Endothelial cell of umbilical vein (primary cell): ENCODE data around the gene SULT1E1. TPM values are rescaled to one million over a fixed set of nuclear protein-coding genes. Genes with fewer than 3 reads are reported as not detected.

Source experiments
- BruUV-seq: library from RNA; stranded (reverse); fragments of 400-500 nt; replicated peaks from 2 replicates; lab custom pipeline; 2021; lab: Mats Ljungman, UMichigan
- CTCF ChIA-PET: fragments of 300-600, 350-600 bp; sonication (Branson Sonifier 250); formaldehyde crosslinking; loops from one replicate; lab custom pipeline; 2021; ENCODE audit warnings: antibody characterized with exemption, inconsistent platforms; lab: Charles Lee
- POLR2A ChIA-PET: fragments of 300-600, 350-600 bp; sonication (Branson Sonifier 250); formaldehyde crosslinking; loops from one replicate; lab custom pipeline; 2021; ENCODE audit warnings: antibody characterized with exemption, inconsistent platforms; lab: Charles Lee
- DNase-seq: peaks from one replicate; pipeline ENCODE4 v3.0.0-alpha.2; 2011; ENCODE audit warnings: low read depth, low spot score
- FAIRE-seq: peaks from 2 replicates; lab custom pipeline; 2011; peaks lifted over from hg19 to GRCh38; lab: Jason Lieb, UNC
- H2AFZ ChIP-seq: 2 replicates; pipeline ENCODE4 v1.6.0; 2012; ENCODE audit warnings: low read depth, low read length, control low read depth, inconsistent platforms
- H3K27ac ChIP-seq: 2 replicates; pipeline ENCODE4 v1.5.1; 2011; ENCODE audit warnings: low read depth, mild to moderate bottlenecking, control low read depth, low read length, moderate library complexity; ENCODE audit not compliant: insufficient read depth
- H3K27me3 ChIP-seq, 2 experiments: 2 replicates each; pipeline versions ENCODE4 v1.6.0 to v1.6.1; 2011; ENCODE audit warnings: low read length in 2 of 2, mixed read lengths in 1 of 2; ENCODE audit not compliant: control insufficient read depth in 2 of 2, insufficient read depth in 2 of 2
- H3K36me3 ChIP-seq, 2 experiments: 2 replicates in 1 of 2; 3 replicates in 1 of 2; pipeline ENCODE4 v1.5.1; 2011; ENCODE audit warnings: low read length in 2 of 2, mild to moderate bottlenecking in 1 of 2, moderate library complexity in 1 of 2; ENCODE audit not compliant: control insufficient read depth in 2 of 2, insufficient read depth in 2 of 2; ENCODE audit errors: extremely low read depth in 1 of 2
- H3K4me1 ChIP-seq: 3 replicates; pipeline ENCODE4 v1.5.1; 2011; ENCODE audit warnings: mild to moderate bottlenecking, low read length; ENCODE audit not compliant: control insufficient read depth, insufficient read depth; ENCODE audit errors: extremely low read depth
- H3K4me2 ChIP-seq: 2 replicates; pipeline ENCODE4 v1.6.1; 2011; ENCODE audit warnings: low read length, control low read depth, mixed read lengths; ENCODE audit not compliant: insufficient read depth
- H3K4me3 ChIP-seq, 3 experiments: fragments of 200-600 bp in 1 of 3; sonication (generic), shearing (Covaris generic) in 1 of 3; replicated peaks in 1 of 3; 2 replicates each; pipeline ENCODE4 v1.5.1; 2011 to 2016; ENCODE audit warnings: control low read depth in 3 of 3, low read length in 3 of 3, mild to moderate bottlenecking in 2 of 3, inconsistent platforms in 1 of 3, low read depth in 1 of 3, moderate library complexity in 1 of 3; ENCODE audit not compliant: insufficient read depth in 1 of 3
- H3K79me2 ChIP-seq: 2 replicates; pipeline ENCODE4 v1.6.0; 2012; ENCODE audit warnings: low read length, inconsistent platforms; ENCODE audit not compliant: control insufficient read depth, insufficient read depth
- H3K9ac ChIP-seq: replicated peaks from 2 replicates; pipeline ENCODE3; 2011; ENCODE audit warnings: low read length, control low read depth; ENCODE audit not compliant: insufficient read depth; ENCODE audit errors: extremely low read depth
- H3K9me1 ChIP-seq: replicated peaks from 3 replicates; pipeline ENCODE4 v1.6.0; 2011; ENCODE audit warnings: mild to moderate bottlenecking, low read length; ENCODE audit not compliant: control insufficient read depth, insufficient read depth; ENCODE audit errors: extremely low read depth
- H3K9me3 ChIP-seq: replicated peaks from 2 replicates; pipeline ENCODE4 v1.5.1; 2012; ENCODE audit warnings: low read length, inconsistent platforms; ENCODE audit not compliant: control insufficient read depth, insufficient read depth
- H4K20me1 ChIP-seq: replicated peaks from 2 replicates; pipeline ENCODE3; 2011; ENCODE audit warnings: mild to moderate bottlenecking, low read length; ENCODE audit not compliant: control insufficient read depth, insufficient read depth; ENCODE audit errors: extremely low read depth
- CTCF ChIP-seq, 2 donors: IDR thresholded peaks; 1 replicate in 1 of 2; 2 replicates in 1 of 2; pipeline ENCODE4 v1.5.1; 2011; ENCODE audit warnings: low read length in 2 of 2, mild to moderate bottlenecking in 2 of 2, moderate library complexity in 2 of 2, control low read depth in 1 of 2, inconsistent platforms in 1 of 2, low read depth in 1 of 2; ENCODE audit not compliant: insufficient read depth in 1 of 2; ENCODE audit errors: extremely low read depth in 1 of 2
- EZH2 ChIP-seq: IDR thresholded peaks from 2 replicates; pipeline ENCODE4 v1.6.1; 2012; ENCODE audit warnings: borderline replicate concordance, low read depth, mild to moderate bottlenecking, moderate library complexity, low read length, inconsistent platforms; ENCODE audit not compliant: severe bottlenecking
- FOS ChIP-seq: IDR thresholded peaks from 2 replicates; pipeline ENCODE4 v1.6.1; 2011; ENCODE audit warnings: mild to moderate bottlenecking, low read length, moderate library complexity, borderline replicate concordance; ENCODE audit not compliant: insufficient read depth
- GATA2 ChIP-seq: IDR thresholded peaks from 2 replicates; pipeline ENCODE4 v1.7.0; 2011; ENCODE audit warnings: low read depth, mild to moderate bottlenecking, moderate library complexity, mixed read lengths, low read length; ENCODE audit not compliant: insufficient read length, insufficient read depth
- JUN ChIP-seq: IDR thresholded peaks from 2 replicates; pipeline ENCODE4 v1.6.1; 2011; ENCODE audit warnings: borderline replicate concordance, low read depth; ENCODE audit not compliant: insufficient read length, insufficient read depth
- MAX ChIP-seq: IDR thresholded peaks from 2 replicates; pipeline ENCODE4 v1.6.1; 2011; ENCODE audit not compliant: insufficient read depth, insufficient read length
- MYC ChIP-seq: IDR thresholded peaks from one replicate; pipeline ENCODE4 v1.6.1; 2011; ENCODE audit warnings: mild to moderate bottlenecking, low read depth, low read length
- POLR2A ChIP-seq: IDR thresholded peaks from 2 replicates; pipeline ENCODE4 v1.6.1; 2012; ENCODE audit warnings: low read depth, mild to moderate bottlenecking, control low read depth, low read length
- POLR2AphosphoS5 ChIP-seq: IDR thresholded peaks from 2 replicates; pipeline ENCODE4 v1.6.1; 2012; ENCODE audit warnings: low read depth, mild to moderate bottlenecking, control low read depth, low read length, moderate library complexity; ENCODE audit not compliant: insufficient read depth
- dilution Hi-C: fragments of 300-500 bp; cut with MboI; formaldehyde crosslinking; loops from one replicate; pipeline ENCODE4 v1.15.0; 2019; ENCODE audit warnings: low sequenced_read_pairs; ENCODE audit not compliant: extremely low pct_ligation_motif_present
- intact Hi-C: fragments of 100-400 bp; cut with micrococcal nuclease; formaldehyde crosslinking; loops from one replicate; pipeline ENCODE4 v1.10.0; 2022
- polyA plus RNA-seq, 4 experiments: library from polyadenylated mRNA; depleted of rRNA in 3 of 4; stranded (reverse) in 3 of 4; unstranded in 1 of 4; fragments of >200 nt; gene quantifications; 2 replicates each; pipeline versions ENCODE4 v1.2.1 to v1.2.3, GENCODE V29; 2011 to 2012; ENCODE audit warnings: missing spikeins in 1 of 4
- total RNA-seq: library from RNA; stranded (reverse); gene quantifications from 2 replicates; pipeline ENCODE4 v1.2.3, GENCODE V29; 2021

Gene SULT1E1
- total and polyA plus RNA-seq, 2 donors (not counting 3 experiments of a cell fraction or from before 2014, with no cell fraction given) = 25.8 to 34.5 TPM

- Histone ChIP-seq H3K9me3 (no peaks in the 10 kb centered on the region), H3K4me2 (no peak overlapping the region), H3K27ac (no peak overlapping the region), H3K4me3 (no peak overlapping the region), H3K4me1 (peaks cover 8% of the 10 kb centered on the region), H3K79me2 (no peaks in the 10 kb centered on the region), H3K9me1 (no peaks in the 10 kb centered on the region), H2AFZ (no peak overlapping the region), H4K20me1 (no peaks in the 10 kb centered on the region), H3K27me3 (no peaks in the 10 kb centered on the region), H3K36me3 (no peaks in the 10 kb centered on the region), H3K9ac (no peak overlapping the region)
- intact Hi-C loops (no loop called here), dilution Hi-C loops (no loop called here)
- no peak for FAIRE-seq
- BruUV-seq = no TSS peak
- ChIA-PET CTCF (interaction anchor here (0.7 to 2.5 kb wide), 8 partner anchors 9 to 141 kb away, joined by 3 to 11 read pairs (median 4); no protein-coding TSS in a partner anchor), POLR2A (no interaction called here)
- DNase-seq = no peak
- TF ChIP-seq CTCF (IDR thresholded peaks at IDR 0.05; ENCODE audit: extremely low read depth in 1 of 2, insufficient read depth in 1 of 2, low read depth in 1 of 2, low read length in 2 of 2) = no peak
- no peak for TF ChIP-seq FOS
- TF ChIP-seq JUN = no peak
- no peak for TF ChIP-seq POLR2AphosphoS5
- no peak for TF ChIP-seq POLR2A
- TF ChIP-seq MYC = no peak
- no peak for TF ChIP-seq EZH2
- no peak for TF ChIP-seq GATA2
- no peak for TF ChIP-seq MAX
These were observed 28.7 kb downstream of the SULT1E1 start for GRCh38 chr4:69831270-69831627.
